GM13976 (cell line): Measurements from ENCODE around the gene NPSR1.

ENCODE experiments used
- DNase-seq: peaks from one replicate; pipeline ENCODE4 v3.0.0; 2012; ENCODE audit warnings: low spot score
- CTCF ChIP-seq: IDR thresholded peaks from 2 replicates; pipeline ENCODE4 v1.5.1; 2012; ENCODE audit warnings: borderline replicate concordance, mild to moderate bottlenecking; ENCODE audit not compliant: insufficient read depth; ENCODE audit errors: extremely low read depth, missing control alignments, control extremely low read depth
- in situ Hi-C: fragments of 300-500 bp; cut with MboI; formaldehyde crosslinking; loops from one replicate; pipeline ENCODE4 v1.12.0; 2022; ENCODE audit warnings: low sequenced_read_pairs, mixed read lengths, inconsistent platforms; ENCODE audit not compliant: unreplicated experiment

The NPSR1 gene

GRCh38 chr7:34672430-34672829 lies 14.4 kb downstream of the NPSR1 start:
- no peak for DNase-seq
- in situ Hi-C loops = no loop called here
- TF ChIP-seq CTCF = no peak

GRCh38 chr7:34673066-34673465 lies 15.0 kb downstream of the NPSR1 start:
- in situ Hi-C loops = no loop called here

GRCh38 chr7:34675749-34676374 lies 17.8 kb downstream of the NPSR1 start:
- peak; percentile 35 for DNase-seq
- TF ChIP-seq CTCF = peak; percentile 48
- in situ Hi-C loops = no loop called here

More at GRCh38 chr7:34673066-34673465, 15.0 kb downstream of the NPSR1 start:
- no peak for DNase-seq
- TF ChIP-seq CTCF = no peak

GRCh38 chr7:34677491-34677890 lies 19.5 kb downstream of the NPSR1 start:
- no peak for TF ChIP-seq CTCF
- DNase-seq = no peak
- in situ Hi-C loops = no loop called here

GRCh38 chr7:34687529-34687928 lies 29.5 kb downstream of the NPSR1 start:
- no peak for DNase-seq
- in situ Hi-C loops = no loop called here
- TF ChIP-seq CTCF = no peak

GRCh38 chr7:34696415-34696814 lies 38.4 kb downstream of the NPSR1 start:
- in situ Hi-C loops = no loop called here
- no peak for DNase-seq
- TF ChIP-seq CTCF = no peak
